C4-2B (cell line): ENCODE results near the gene DCAF10.
"Not testable (repeated sequence)": the region's sequence is repeated elsewhere in the genome, so short reads cannot be mapped to it uniquely, and the experiment has no call there.

Experiments
- ZFX ChIP-seq: fragments of 450-650 bp; IDR thresholded peaks from 2 replicates; pipeline ENCODE4 v1.6.1; 2017
- TF ChIP-seq, protein P1 (sequence below): fragments of 450-650 bp; conservative IDR thresholded peaks from 2 replicates; pipeline ENCODE4 v1.5.1; 2017; ENCODE audit warnings: mild to moderate bottlenecking

DNA sequence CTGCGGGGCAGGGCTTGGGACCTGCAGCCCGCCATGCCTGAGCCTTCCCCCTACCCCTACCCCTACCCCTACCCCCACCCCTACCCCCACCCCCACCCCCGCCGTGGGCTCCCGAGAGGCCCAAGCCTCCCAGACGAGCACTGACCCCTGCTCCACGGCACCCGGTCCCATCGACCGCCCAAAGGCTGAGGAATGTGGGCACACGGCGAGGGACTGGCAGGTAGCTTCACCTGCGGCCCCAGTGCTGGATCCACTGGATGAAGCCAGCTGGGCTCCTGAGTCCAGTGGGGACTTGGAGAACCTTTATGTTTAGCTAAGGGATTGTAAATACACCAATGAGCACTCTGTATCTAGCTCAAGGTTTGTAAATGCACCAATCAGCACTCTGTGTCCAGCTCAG lies 48.5 kb upstream of the DCAF10 start:
- TF ChIP-seq, protein P1, sequence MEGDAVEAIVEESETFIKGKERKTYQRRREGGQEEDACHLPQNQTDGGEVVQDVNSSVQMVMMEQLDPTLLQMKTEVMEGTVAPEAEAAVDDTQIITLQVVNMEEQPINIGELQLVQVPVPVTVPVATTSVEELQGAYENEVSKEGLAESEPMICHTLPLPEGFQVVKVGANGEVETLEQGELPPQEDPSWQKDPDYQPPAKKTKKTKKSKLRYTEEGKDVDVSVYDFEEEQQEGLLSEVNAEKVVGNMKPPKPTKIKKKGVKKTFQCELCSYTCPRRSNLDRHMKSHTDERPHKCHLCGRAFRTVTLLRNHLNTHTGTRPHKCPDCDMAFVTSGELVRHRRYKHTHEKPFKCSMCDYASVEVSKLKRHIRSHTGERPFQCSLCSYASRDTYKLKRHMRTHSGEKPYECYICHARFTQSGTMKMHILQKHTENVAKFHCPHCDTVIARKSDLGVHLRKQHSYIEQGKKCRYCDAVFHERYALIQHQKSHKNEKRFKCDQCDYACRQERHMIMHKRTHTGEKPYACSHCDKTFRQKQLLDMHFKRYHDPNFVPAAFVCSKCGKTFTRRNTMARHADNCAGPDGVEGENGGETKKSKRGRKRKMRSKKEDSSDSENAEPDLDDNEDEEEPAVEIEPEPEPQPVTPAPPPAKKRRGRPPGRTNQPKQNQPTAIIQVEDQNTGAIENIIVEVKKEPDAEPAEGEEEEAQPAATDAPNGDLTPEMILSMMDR = not testable (repeated sequence)
- not testable (repeated sequence) for TF ChIP-seq ZFX
